DOHH2 (cell line): ENCODE results near the gene CYP46A1.
"Not testable (repeated sequence)": the region's sequence is repeated elsewhere in the genome, so short reads cannot be mapped to it uniquely, and the experiment has no call there.

ENCODE experiments used
- EZH2phosphoT487 ChIP-seq: fragments of 200-600 bp; sonication (generic); IDR thresholded peaks from 2 replicates; pipeline ENCODE4 v1.6.1; 2017; ENCODE audit warnings: borderline replicate concordance, mild to moderate bottlenecking, antibody characterized with exemption, low read length, moderate library complexity, mixed read lengths
- TF ChIP-seq, protein P1 (sequence below): fragments of 200-600 bp; sonication (generic); IDR thresholded peaks from one replicate; pipeline ENCODE4 v1.5.1; 2014; ENCODE audit warnings: antibody characterized with exemption, mild to moderate bottlenecking, low read depth, low read length; ENCODE audit not compliant: poor library complexity, severe bottlenecking

DNA sequence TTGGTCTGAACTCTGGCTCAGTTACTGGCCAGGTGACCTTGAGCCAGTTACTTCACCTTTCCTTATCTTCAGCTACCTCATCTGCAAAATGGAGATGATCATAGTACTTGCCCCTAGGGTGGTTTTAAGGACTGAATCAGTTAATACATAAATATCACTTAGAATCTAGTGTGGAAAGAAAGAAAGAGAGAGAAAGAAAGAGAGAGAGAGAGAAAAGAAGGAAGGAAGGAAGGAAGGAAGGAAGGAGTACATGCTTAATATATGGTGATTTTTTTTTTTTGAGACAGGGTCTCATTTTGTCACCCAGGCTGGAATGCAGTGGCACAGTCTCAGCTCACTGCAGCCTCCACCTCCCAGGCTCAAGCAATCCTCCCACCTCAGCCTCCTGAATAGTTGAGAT lies 22.9 kb upstream of the CYP46A1 start:
- TF ChIP-seq, protein P1, sequence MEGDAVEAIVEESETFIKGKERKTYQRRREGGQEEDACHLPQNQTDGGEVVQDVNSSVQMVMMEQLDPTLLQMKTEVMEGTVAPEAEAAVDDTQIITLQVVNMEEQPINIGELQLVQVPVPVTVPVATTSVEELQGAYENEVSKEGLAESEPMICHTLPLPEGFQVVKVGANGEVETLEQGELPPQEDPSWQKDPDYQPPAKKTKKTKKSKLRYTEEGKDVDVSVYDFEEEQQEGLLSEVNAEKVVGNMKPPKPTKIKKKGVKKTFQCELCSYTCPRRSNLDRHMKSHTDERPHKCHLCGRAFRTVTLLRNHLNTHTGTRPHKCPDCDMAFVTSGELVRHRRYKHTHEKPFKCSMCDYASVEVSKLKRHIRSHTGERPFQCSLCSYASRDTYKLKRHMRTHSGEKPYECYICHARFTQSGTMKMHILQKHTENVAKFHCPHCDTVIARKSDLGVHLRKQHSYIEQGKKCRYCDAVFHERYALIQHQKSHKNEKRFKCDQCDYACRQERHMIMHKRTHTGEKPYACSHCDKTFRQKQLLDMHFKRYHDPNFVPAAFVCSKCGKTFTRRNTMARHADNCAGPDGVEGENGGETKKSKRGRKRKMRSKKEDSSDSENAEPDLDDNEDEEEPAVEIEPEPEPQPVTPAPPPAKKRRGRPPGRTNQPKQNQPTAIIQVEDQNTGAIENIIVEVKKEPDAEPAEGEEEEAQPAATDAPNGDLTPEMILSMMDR: not testable (repeated sequence)
- TF ChIP-seq EZH2phosphoT487: not testable (repeated sequence)
